ENCODE results near the gene DYSF.

- TF ChIP-seq CTCF (conservative IDR thresholded peaks at IDR 0.05) (no peak), ZFX (IDR thresholded peaks at IDR 0.05) (no peak)
These were observed 281.3 kb downstream of the DYSF start for GRCh38 chr2:71734620-71735019.

Data from C4-2B (cell line).